Stimulated activated CD8-positive, alpha-beta memory T cell treated with anti-CD3 and anti-CD28 coated beads, Interleukin-2, amount 100 ng/mL, for 48 hours (primary cell): ENCODE measurements around the gene RPL19.

Source experiments
- DNase-seq, 2 donors: peaks; one replicate each; pipeline ENCODE4 v3.0.0-alpha.2; 2020; ENCODE audit warnings: low read depth in 2 of 2

The RPL19 gene

DNA sequence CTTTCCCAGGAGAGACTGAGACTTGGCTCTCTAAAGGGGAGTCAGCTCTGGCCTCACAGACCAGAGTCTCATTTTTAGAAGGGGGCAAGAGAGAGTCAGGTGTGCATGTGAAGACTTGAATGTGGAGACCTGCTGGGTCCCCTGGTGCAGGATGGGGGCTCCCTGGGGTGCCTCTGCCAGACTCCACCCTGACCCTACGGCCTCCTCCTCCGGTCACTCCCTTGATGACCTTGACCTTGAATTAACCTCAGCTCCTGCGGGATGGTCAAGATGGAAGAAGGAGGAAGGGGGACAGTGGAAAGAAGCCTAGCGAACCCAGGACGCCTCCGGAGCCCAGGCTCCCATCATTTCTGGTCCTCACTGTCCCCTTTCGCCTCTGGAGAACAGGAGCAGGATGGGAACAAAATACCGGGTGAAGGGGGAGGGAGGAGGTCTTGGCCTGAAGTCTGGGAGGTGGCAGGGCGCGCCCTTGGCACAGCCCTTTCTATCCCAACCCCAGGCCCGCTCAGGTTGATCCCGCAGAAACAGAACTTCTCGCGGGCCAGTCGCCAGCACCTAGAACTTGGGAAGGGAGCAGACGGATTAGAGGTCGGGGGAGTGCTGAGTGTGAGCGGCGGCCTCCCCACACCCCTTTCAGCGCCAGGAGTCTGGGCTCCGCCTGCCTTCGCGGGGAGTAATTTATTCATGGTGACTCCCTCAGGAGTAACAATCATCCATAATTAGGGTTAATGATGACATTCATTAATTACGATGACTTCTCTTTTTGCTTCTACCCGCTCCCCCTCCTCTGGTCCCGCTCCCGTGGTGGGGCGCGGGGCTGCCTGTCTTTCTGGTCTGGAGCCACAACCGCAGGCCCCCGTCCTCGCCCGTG is 24.1 kb downstream of the RPL19 start:
- no peak for DNase-seq

DNA sequence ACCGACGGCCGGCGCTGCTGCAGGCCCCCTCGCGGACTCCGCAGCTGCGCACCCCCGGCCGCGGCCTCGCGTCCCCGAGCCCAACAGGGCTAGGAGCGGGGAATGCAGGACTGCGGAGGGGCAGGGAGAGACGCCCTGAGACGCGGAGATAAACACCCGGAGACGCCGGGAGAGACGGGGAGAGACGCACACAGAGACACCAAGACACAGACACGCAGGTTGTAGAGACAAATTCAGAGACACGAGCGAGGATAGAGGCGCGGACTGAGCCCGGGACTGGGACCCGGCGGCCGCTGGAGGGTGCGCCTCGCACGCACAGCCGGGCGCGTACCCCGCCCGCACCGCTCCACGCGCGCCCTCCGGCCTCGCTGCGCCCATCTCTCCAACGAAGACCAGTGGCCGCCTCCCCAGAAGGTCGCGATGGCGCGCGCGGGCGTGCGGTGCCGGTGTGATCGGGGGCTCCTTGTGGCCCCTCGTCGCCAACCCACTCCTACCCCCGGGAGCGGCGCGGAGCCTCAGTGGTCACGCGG is 24.8 kb downstream of the RPL19 start:
- no peak for DNase-seq

DNA sequence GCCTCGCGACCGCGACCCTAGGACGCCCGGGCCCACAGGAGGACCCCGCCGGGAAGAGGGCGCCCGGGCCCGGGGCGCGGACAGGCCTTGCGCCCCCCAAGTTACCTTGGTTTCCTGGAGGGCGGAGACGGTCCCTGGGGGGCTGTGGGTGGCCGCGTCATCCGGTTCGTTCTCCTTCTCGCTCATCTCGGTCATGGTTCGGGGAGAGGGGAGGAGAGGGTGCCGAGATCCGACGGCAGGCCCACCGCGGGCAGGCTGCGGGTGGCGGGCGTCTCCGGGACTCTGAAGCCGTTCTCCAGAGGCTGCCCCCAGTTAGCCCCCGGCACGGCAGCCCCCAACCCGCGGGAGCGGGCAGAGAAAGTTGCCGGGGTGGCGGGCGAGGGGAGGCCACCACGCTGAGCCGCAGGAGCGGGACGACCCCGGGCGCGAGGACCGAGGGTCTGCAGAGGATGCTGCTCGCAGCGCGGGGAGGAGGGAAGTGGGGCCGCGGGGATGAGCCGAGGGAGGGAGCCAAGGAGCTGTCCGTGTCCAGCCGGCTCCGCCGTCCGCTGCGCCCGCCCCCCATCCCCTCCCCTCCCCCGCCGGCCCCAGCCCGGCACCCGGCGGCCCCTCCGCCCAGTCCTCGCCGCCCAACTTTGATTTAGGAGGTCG is 25.4 kb downstream of the RPL19 start, which contains the start of gene STAC2:
Gene STAC2 (minus strand): TSS at position 638 of the 651 bp plus-strand sequence. CDS start 443 bp downstream, at position 195.
- no peak for DNase-seq

DNA sequence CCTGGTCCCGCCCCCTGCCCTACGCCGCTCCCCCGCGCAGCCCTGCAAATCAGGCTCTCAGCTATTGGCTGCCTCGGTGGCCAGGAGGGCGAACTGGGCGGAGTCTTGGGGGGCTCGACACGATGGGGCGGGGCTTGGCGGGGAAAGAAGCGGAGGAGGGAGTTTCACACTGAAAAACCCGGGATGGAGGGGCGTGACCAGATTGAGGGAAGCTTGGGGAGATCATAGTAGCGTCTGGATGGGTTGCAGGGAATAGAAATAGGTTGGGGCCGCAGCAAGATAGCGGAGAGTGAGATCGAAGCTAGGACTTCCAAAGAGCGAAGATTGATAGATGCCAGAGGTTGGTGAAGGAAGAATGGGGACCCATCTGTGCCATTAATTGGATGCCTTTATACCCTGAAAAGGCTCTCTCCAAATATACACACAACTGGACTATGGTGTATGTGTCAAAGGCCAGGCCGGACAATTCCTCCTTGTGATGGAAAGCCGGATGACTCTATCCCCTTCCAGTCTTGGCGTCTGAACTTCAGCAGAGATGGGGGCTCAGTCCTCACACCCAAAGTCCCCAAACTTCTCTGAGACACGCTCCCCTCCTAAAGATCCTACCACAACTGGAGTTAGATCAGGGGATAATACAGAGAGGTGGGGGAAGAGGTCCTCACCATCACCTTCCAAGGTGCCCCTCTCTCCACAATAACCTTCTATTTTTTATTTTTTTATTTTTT is 26.0 kb downstream of the RPL19 start:
- DNase-seq: peak; percentile 58

DNA sequence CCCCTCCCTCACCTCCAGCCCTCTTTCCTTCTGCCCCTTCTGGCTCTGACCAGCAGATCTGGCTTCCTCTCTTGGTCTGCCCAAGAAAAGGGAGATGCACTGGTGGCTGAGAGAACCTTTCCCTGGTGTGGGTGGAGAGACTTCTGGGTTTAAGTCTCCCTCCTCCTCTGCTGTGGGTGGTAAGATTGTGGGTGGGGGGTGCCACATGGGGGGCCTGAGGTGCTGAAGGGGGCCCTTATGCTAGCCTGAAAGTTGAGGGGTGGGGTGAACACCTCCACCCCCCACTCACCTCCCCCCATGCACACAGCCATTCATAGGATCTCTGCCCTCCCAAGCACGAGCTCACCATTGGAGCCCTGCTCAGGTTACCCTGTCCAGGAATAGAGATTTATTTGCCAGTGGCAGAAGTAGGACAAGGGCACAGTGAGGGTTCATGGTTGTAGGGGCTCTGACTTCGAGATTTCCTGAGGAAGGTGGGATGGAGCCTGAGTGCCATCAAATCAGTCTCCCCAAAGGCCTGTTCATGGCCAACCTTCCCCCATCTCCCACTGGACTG is 27.4 kb downstream of the RPL19 start:
- DNase-seq: no peak

DNA sequence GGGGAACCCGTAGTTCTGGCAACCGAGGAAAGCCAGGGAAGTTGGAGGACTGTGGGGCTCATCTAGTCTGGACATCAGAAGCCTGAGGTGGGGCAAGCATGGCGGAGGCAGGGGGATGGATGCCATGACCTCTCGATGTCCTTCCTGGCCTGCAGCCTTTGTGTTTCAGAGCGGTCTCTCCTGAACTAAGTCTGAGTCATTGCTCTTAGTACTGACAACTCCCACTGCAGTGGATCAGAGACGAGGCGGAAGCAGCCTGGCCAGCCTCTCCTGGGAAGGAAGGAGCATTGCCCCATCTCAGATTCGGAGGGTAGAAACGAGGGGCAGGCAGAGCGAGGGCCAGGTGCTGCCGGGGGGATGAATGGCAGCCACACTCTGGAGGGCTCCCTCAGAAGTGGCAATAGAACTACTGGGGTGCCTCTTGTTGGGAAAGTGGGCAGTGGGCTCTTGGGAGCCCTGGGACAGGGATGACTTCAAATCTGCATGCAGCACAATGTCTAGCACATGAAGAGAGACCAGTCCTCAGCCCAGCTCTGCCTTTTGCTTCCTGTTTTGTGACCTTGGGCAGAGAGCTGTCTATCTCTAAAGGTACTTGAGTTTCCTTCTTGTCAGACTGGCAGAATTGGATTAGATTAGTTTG is 29.3 kb downstream of the RPL19 start:
- DNase-seq: no peak

DNA sequence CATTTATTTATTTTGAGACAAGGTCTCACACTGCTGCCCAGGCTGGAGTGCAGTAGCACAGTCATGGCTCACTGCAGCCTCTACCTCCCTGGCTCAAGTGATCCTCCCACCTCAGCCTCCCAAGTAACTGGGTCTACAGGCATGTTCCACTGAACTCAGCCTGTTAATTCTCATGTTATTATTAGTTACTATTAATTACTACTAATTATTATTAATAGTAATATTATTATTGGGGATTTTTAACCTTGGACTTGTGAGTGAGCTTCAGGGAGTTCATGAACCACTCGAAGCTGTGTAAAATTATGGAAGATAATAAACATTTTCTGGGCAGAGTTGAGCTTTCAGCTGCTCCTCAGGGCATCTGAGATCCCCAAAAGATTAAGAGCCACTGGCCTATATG is 30.3 kb downstream of the RPL19 start:
- DNase-seq: no peak

DNA sequence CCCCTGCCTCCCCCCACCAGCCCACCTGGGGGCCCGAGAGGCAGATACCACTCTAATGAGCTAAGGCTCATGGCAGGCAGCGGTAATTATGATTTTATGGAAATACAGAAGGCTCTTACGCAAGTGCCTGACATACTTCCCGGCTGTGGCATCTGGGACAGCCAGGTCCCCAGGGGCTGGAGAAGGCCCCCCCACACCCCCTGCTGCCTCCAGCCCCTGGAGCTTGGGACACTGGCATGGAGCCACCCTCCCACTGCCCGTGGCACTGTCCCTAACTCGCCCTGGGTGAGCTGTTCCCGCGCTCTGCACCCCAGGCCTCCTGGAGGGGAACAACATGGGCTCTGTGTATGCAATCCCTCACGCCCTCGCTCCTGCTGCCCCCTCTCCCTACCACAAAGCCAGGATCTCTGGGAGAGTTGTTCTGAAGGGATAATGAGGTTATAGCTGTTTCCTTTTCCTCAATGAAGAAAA is 31.0 kb downstream of the RPL19 start:
- DNase-seq: no peak

DNA sequence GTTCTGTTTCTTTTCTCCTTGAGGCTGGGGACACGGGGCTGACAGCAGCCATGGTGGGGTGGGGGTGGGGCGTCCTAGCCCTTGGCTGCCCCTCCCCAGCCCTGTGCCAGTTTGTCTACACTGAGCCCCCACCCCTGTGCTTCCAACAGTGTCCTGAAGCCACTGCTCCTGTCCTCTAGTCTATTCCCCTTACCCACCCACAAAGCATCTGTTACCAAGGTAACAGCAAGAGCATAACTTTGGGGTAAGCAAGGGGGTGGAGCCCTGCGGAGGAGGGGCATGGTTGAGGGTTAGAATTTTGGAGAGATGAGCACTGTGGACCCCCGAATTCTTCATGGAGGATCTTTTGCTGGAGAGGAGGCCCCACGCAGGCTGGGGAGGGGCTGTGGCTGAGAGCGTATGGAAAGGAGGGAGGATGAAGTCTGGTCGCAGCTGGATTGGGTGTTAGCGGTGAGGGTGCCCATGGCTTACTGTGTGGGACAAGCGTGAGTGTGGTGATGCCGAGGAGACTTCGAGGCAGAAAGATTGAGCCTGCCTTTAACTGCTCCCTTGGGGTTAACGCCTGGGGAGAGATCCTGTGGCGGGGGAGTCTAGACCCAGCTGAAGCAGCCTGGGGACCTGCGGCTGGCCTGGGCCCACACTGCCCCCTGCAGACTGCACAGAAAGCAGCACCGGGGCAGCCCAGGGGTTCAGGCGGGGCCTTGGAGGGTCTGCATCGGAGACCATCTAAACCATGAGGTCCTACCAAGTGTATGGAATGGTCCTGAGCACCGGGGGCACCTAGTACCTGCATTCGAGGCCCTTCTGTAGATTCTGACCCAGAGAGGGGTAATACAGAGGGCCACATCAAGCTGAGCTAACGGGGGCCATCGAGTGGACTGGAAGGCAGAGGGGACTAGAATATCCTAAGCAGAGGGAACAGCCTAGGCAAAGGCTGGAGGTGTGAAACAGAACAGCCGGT is 31.8 kb downstream of the RPL19 start:
- DNase-seq: peak; percentile 42 to 45

DNA sequence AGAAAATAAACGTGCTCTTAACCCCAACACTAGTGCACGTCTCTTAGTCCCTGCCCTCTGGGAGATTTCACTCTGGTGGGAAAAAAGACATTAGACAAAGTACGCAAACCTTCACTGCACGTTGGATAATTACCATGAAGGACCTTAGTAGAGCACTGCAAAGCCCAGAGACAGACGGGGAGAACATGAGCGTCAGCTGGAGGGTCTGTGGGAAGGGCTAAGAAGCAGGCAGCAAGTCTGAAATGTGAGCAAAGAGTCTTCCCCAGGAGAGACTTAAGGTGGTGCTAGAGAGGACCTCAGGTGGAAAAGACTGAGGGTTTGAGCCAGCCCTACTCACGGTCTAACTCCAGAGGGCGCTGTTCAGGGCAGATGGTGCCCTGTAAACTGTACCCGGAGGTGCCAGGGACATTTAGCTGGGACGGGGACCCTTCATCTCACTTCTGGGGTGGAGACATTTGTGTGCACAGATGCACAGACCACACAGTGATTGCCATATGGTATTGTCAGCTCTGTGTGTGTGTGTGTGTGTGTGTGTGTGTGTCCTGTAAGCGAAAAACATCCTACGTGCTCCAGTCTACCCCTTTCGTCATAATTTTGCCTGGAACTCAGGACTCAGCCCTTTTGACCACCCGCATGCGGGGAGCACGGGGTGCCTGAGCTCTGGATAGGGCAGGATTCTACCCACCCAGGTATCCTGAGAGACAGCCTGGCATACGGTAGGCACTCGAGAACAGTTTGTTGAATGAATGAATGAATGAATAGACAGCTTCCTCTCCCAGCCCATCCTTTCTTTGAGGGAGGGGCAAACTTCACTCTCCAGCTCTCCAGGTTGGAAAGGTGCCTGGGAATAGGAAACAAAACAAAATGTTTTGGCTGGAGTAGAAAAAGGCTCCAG is 35.7 kb downstream of the RPL19 start:
- peak in 1 of 2 donors; percentile 41 for DNase-seq

DNA sequence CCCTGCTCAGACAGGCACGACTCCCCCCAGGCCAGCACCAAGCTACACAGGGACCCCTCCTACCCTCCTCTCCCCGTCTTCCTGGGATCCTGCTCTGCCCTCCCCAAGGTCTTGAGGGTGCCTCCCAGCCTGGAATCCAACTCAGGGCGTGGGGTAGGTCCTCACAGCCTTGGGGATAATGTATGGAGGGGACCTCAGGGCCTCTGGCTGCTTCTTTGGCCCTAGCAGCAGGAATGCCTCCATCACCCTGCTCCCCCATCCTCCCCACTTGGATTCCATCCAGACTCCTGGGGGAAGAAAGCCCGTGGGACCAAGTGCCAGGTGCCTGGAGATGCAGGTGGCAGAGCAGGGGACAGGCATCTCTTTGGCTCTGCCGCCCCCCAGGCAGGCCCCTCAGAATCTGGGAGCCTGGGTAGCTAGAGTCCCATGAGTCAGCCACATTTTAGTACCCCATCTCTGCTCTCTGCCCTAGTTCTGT is 36.4 kb downstream of the RPL19 start:
- no peak for DNase-seq

DNA sequence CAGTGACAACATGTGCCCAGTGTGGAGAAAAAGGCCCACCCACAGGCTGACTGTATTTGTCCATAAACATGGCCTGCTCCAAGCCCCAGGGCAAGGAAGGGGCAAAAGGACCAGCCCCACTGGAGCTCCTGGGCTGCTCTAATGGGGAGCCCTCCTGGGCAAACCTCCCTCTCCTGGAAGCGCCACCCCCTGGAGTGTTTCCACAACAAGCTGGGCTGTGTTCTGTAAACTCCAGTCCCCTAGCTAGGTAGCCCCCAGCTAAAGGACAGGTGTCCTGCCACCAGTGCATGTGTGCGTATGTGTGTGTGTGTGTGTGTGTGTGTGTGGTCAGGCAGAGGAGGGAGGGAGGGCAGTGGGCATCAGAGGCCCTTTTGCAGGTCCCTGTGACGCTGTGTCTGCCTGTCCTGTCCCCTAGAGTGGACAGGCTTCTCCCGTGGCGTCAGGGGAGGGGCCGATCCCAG is 36.9 kb downstream of the RPL19 start:
- no peak for DNase-seq

DNA sequence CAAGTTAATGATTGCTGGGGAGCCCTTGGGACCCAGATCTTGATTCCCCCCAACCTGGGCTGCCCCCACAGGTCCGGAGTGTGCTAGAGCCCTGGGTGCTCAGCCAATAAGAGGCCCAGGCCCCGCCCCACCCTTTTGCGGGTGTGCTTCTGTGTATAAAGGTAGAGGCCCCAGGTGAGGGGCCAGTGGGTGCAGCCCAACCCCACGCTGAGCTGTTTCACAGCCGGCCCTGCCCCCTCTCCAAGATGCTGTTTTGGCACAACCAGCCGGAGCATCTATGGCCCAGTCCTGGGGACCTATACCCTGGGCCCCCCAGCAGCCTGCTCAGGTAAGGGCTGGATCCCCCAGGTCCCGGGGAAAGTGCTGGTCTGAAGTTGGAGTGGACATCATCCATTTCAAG is 37.5 kb downstream of the RPL19 start:
- no peak for DNase-seq

DNA sequence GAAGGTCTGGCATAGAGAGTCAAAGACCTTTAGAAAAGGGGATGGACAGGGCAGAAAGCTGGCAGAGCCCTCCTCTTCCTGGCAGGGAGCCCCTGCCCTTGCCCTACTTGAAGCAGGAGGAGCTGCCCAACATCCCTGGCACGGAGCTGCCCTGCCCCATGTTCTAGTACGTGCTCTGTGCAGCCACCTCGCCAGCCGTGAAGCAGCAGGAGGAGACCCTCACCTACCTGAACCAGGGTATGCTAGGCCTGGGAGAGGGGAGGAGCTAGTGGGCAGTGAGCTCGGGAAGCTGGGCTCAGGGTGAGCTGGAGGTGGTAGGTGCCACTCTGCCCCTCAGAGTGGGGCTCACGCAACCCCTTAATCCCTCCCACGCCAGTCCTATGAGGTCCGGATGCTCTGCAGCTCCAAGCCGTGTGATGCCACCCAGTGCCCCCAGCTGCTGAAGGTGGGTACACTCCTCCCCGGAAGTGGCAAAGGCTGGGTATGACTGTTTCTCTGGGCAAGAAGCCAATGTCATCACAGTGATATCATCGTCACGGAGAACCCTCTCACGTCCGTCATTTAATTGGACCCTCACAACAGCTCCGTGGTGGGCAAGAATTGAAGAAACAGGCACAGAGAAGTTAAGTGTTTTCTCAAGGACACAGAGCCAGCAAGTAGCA is 38.4 kb downstream of the RPL19 start:
- peak; percentile 40 to 58 for DNase-seq

DNA sequence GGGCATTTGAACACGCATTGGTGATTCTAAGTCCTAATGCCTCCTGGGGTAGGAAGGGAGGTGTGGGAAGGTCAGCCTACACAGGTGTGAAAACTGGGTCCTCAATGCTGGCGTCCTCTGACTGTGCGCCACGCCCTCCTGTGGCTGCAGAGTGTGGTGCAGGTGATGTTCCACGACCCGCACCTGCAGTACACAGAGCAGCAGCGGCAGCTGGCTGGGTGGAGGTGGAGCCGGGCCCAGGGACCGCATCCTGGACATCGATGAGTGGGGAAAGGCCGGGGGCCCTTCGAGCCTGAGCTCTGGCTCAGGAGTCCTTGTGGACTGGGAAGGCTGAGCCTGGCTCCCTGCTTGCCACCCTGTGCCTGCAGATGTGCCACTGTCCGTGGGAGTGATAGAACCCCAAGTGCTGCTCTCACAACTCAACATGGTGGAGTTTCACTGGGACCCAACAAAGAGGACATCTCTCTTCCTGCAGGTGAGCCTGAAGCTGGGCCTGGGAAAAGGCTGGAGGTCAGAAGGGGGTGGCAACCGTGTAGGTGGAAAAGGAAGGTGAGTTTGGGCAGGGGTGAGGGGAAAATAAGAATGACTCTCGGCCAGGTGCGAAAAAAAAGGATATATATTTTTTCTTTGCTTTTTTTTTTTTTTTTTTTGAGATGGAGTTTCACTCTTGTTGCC is 39.7 kb downstream of the RPL19 start:
- DNase-seq: peak; percentile 49 to 64

DNA sequence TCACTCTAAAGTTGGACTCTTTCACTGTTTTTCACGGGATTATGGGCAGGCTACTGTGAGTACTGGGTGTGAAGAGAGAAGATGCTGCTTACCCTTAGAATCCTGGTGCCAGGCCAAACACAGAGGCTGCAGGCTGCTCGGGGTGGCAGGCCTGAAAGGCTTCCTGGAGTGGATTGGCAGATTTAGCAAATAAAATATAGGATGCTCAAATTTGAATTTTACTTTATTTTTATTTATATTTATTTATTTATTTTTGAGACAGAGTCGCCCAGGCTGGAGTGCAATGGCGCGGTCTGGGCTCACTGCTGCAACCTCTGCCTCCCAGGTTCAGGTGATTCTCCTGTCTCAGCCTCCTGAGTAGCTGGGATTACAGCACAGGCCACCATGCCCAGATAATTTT is 40.5 kb downstream of the RPL19 start:
- DNase-seq: no peak

DNA sequence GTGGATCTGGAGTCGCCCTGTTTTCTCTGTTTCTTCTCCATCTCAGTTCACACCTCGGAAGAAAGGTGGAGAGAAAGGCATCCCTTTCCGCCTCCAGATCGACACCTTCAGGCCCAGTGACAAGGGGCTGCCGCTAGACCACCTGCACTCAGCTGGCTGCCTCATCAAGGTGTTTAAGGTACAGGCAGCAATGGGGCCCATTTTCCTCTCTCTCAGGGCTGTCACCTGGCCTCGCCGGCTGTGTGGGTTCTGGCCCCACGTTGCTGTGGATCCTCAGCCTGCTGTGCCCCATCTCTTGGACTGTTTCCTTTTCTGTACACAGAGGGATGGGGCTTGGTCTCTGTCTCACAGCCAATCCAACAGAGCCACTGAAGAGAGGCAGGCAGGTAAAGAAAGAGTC is 43.1 kb downstream of the RPL19 start:
- no peak for DNase-seq
